IMR-90 (cell line): ENCODE measurements around the gene MEGF8. TPM values are rescaled to one million over a fixed set of nuclear protein-coding genes. Genes with fewer than 3 reads are reported as not detected.

Source experiments
- ATAC-seq: fragments of 200-7000 bp; cut with Tn5 transposase; 2 replicates; pipeline ENCODE4 v1.9.1; 2020; ENCODE audit warnings: low read depth, mild to moderate bottlenecking, moderate library complexity
- BruUV-seq: library from RNA; stranded (reverse); fragments of 400-500 nt; replicated peaks from 2 replicates; lab custom pipeline; 2021; lab: Mats Ljungman, UMichigan
- CTCF ChIA-PET: fragments of 300-600 bp; formaldehyde crosslinking; extraction: SDS; loops from one replicate; lab custom pipeline; 2021; ENCODE audit warnings: antibody characterized with exemption; lab: Yijun Ruan, JAX
- POLR2A ChIA-PET: fragments of 300-600 bp; sonication (Branson Sonifier 250); formaldehyde crosslinking; loops from one replicate; lab custom pipeline; 2022; ENCODE audit warnings: antibody characterized with exemption; ENCODE audit not compliant: unreplicated experiment; lab: Charles Lee
- DNase-seq: peaks from one replicate; pipeline ENCODE4 v3.0.0; 2013
- H2AFZ ChIP-seq: replicated peaks from 2 replicates; pipeline ENCODE3; 2013; ENCODE audit warnings: low read length, mild to moderate bottlenecking; ENCODE audit not compliant: poor library complexity
- H2AK5ac ChIP-seq: 2 replicates; pipeline ENCODE4 v1.6.1; 2013; ENCODE audit warnings: low read depth, low read length, inconsistent platforms
- H2AK9ac ChIP-seq: replicated peaks from 2 replicates; pipeline ENCODE3; 2013; ENCODE audit warnings: mild to moderate bottlenecking, low read depth, low read length, moderate library complexity; ENCODE audit not compliant: poor library complexity
- H2BK120ac ChIP-seq: 2 replicates; pipeline ENCODE4 v1.6.1; 2013; ENCODE audit warnings: low read depth, low read length, inconsistent platforms
- H2BK15ac ChIP-seq: 3 replicates; pipeline ENCODE4 v1.6.1; 2013; ENCODE audit warnings: low read depth, low read length, inconsistent platforms
- H2BK20ac ChIP-seq: 2 replicates; pipeline ENCODE4 v1.6.1; 2013; ENCODE audit warnings: low read depth, mild to moderate bottlenecking, inconsistent platforms, low read length, moderate library complexity
- H2BK5ac ChIP-seq: 2 replicates; pipeline ENCODE4 v1.6.1; 2013; ENCODE audit warnings: mild to moderate bottlenecking, low read depth, low read length, inconsistent platforms; ENCODE audit not compliant: poor library complexity, severe bottlenecking
- H3K14ac ChIP-seq: replicated peaks from 2 replicates; pipeline ENCODE4 v1.6.1; 2013; ENCODE audit warnings: low read depth, low read length, inconsistent platforms
- H3K18ac ChIP-seq: 2 replicates; pipeline ENCODE4 v1.6.1; 2013; ENCODE audit warnings: low read depth, low read length, control low read depth
- H3K23ac ChIP-seq: 2 replicates; pipeline ENCODE4 v1.6.1; 2013; ENCODE audit warnings: low read depth, low read length, inconsistent platforms
- H3K27ac ChIP-seq: 2 replicates; pipeline ENCODE4 v1.5.1; 2013; ENCODE audit warnings: mild to moderate bottlenecking, control low read depth, low read length; ENCODE audit not compliant: insufficient read depth
- H3K27me3 ChIP-seq: 2 replicates; pipeline ENCODE4 v1.6.1; 2013; ENCODE audit warnings: low read length; ENCODE audit not compliant: control insufficient read depth, insufficient read depth
- H3K36me3 ChIP-seq: 2 replicates; pipeline ENCODE4 v1.6.1; 2013; ENCODE audit warnings: low read length, mixed read lengths; ENCODE audit not compliant: control insufficient read depth, insufficient read depth
- H3K4ac ChIP-seq: 2 replicates; pipeline ENCODE4 v1.6.1; 2013; ENCODE audit warnings: low read depth, low read length, inconsistent platforms
- H3K4me1 ChIP-seq: 2 replicates; pipeline ENCODE4 v1.6.1; 2013; ENCODE audit warnings: low read length, mixed read lengths; ENCODE audit not compliant: control insufficient read depth, insufficient read depth
- H3K4me2 ChIP-seq: 2 replicates; pipeline ENCODE4 v1.6.1; 2013; ENCODE audit warnings: low read depth, mild to moderate bottlenecking, control low read depth, low read length, moderate library complexity
- H3K4me3 ChIP-seq: 2 replicates; pipeline ENCODE4 v1.5.1; 2013; ENCODE audit warnings: low read depth, mild to moderate bottlenecking, control low read depth, low read length, moderate library complexity; ENCODE audit not compliant: insufficient read depth
- H3K56ac ChIP-seq: 2 replicates; pipeline ENCODE4 v1.6.1; 2013; ENCODE audit warnings: low read length, inconsistent platforms; ENCODE audit not compliant: insufficient read depth; ENCODE audit errors: extremely low read depth
- H3K79me1 ChIP-seq, 2 experiments: 2 replicates each; pipeline ENCODE4 v1.6.1; 2013; ENCODE audit warnings: low read length in 2 of 2, inconsistent platforms in 1 of 2, low read depth in 1 of 2
- H3K9ac ChIP-seq: 2 replicates; pipeline ENCODE4 v1.6.1; 2013; ENCODE audit warnings: low read depth, low read length, control low read depth
- H3K9me1 ChIP-seq: 2 replicates; pipeline ENCODE4 v1.6.1; 2013; ENCODE audit warnings: low read length, inconsistent platforms; ENCODE audit not compliant: insufficient read depth
- H3K9me3 ChIP-seq: 2 replicates; pipeline ENCODE4 v1.6.1; 2013; ENCODE audit warnings: low read length; ENCODE audit not compliant: control insufficient read depth, insufficient read depth
- H4K20me1 ChIP-seq: 2 replicates; pipeline ENCODE4 v1.6.1; 2013; ENCODE audit warnings: low read length, inconsistent platforms; ENCODE audit not compliant: insufficient read depth
- H4K5ac ChIP-seq: 2 replicates; pipeline ENCODE4 v1.6.1; 2013; ENCODE audit warnings: mild to moderate bottlenecking, low read depth, low read length, control low read depth
- H4K8ac ChIP-seq, 2 experiments: 2 replicates each; pipeline ENCODE4 v1.6.1; 2013; ENCODE audit warnings: low read depth in 2 of 2, low read length in 2 of 2, control low read depth in 1 of 2, inconsistent platforms in 1 of 2
- H4K91ac ChIP-seq: 2 replicates; pipeline ENCODE4 v1.6.1; 2013; ENCODE audit warnings: low read depth, low read length, inconsistent platforms; ENCODE audit not compliant: insufficient read depth
- BHLHE40 ChIP-seq: fragments of 150-350 bp; IDR thresholded peaks from 2 replicates; pipeline ENCODE4 v1.6.1; 2016; ENCODE audit warnings: mild to moderate bottlenecking, low read depth, low read length
- CHD1 ChIP-seq: IDR thresholded peaks from 2 replicates; pipeline ENCODE4 v1.6.1; 2012; ENCODE audit warnings: low read depth, low read length, improper control_type of control experiment
- CTCF ChIP-seq: conservative IDR thresholded peaks from 2 replicates; pipeline ENCODE4 v1.5.1; 2012; ENCODE audit warnings: mild to moderate bottlenecking, low read depth, low read length, improper control_type of control experiment
- FOS ChIP-seq: fragments of 150-350 bp; IDR thresholded peaks from 2 replicates; pipeline ENCODE4 v1.6.1; 2016; ENCODE audit warnings: low read depth, low read length
- MAZ ChIP-seq: IDR thresholded peaks from 2 replicates; pipeline ENCODE4 v1.6.1; 2012; ENCODE audit warnings: low read depth, mild to moderate bottlenecking, low read length, improper control_type of control experiment, moderate library complexity, borderline replicate concordance
- NFE2L2 ChIP-seq: fragments of 150-350 bp; IDR thresholded peaks from 2 replicates; pipeline ENCODE4 v1.6.1; 2016; ENCODE audit warnings: low read depth, mild to moderate bottlenecking, low read length
- RFX5 ChIP-seq: IDR thresholded peaks from 2 replicates; pipeline ENCODE4 v1.8.0; 2012; ENCODE audit warnings: low read depth, mild to moderate bottlenecking, low read length, moderate library complexity
- SMC3 ChIP-seq: fragments of 150-350 bp; IDR thresholded peaks from 2 replicates; pipeline ENCODE4 v1.6.1; 2016; ENCODE audit warnings: low read depth, mild to moderate bottlenecking, antibody characterized with exemption, low read length, moderate library complexity
- WGBS, 2 experiments: methylation state at CpG; one replicate each; pipeline versions ENCODE4 v1.1.5 to v1.1.7; 2013; ENCODE audit warnings: missing lambda C conversion rate in 2 of 2; ENCODE audit not compliant: insufficient read length in 1 of 2; ENCODE audit errors: extremely low coverage in 2 of 2; 5-methylcytosine and 5-hydroxymethylcytosine counted together
- dilution Hi-C: fragments of 300-500 bp; cut with HindIII; formaldehyde crosslinking; loops from one replicate; pipeline ENCODE4 v1.14.3; 2018; ENCODE audit warnings: low sequenced_read_pairs; ENCODE audit not compliant: unreplicated experiment
- in situ Hi-C: fragments of 300-500 bp; cut with MboI; formaldehyde crosslinking; loops from 3 replicates; pipeline ENCODE4 v1.14.3; 2019; ENCODE audit warnings: low sequenced_read_pairs, inconsistent platforms, mixed read lengths
- intact Hi-C: fragments of 100-400 bp; cut with micrococcal nuclease; formaldehyde crosslinking; loops from 2 replicates; pipeline ENCODE4 v1.10.0; 2022
- polyA plus RNA-seq, 3 experiments: library from polyadenylated mRNA; depleted of rRNA; stranded (reverse); fragments of >200 nt; gene quantifications; 2 replicates each; pipeline ENCODE4 v1.2.3, GENCODE V29; 2012; ENCODE audit warnings: low replicate concordance in 1 of 3
- total RNA-seq: library from RNA; depleted of rRNA; stranded (reverse); fragments of >200 nt; gene quantifications from 2 replicates; pipeline ENCODE4 v1.2.3, GENCODE V29; 2012

MEGF8 gene
- total and polyA plus RNA-seq, 2 of the 4 experiments (the other 2 are of a cell fraction), result 2.3 to 12.5 TPM

- H3K4ac ChIP-seq, result no peak overlapping the region
- in situ Hi-C loops (no loop called here), intact Hi-C loops (no loop called here), dilution Hi-C loops (no loop called here)
- H3K9me3 ChIP-seq, result no peaks in the 10 kb centered on the region
- POLR2A ChIA-PET, result no interaction called here
- H2AK5ac ChIP-seq, result no peak overlapping the region
- H2BK20ac ChIP-seq, result no peak overlapping the region
- H2AK9ac ChIP-seq, result no peak overlapping the region
- H3K27ac ChIP-seq, result no peak overlapping the region
- no peak overlapping the region for H4K91ac ChIP-seq
- H3K4me2 ChIP-seq, result no peak overlapping the region
- H4K20me1 ChIP-seq, result peaks cover 23% of the 10 kb centered on the region
- H4K5ac ChIP-seq, result no peak overlapping the region
- H3K18ac ChIP-seq, result no peak overlapping the region
- H2BK5ac ChIP-seq, result no peak overlapping the region
- no peak overlapping the region for H2AFZ ChIP-seq
- H3K56ac ChIP-seq, result no peak overlapping the region
- H3K9ac ChIP-seq, result no peak overlapping the region; the same call in 1 of the 2 replicates
- no TSS peak for BruUV-seq
- CTCF ChIA-PET, result interaction anchor here (0.6 kb wide), 1 partner anchor 222 kb away, joined by 3 read pairs; no protein-coding TSS in a partner anchor
- H3K4me3 ChIP-seq, result no peak overlapping the region
- no peak overlapping the region for H3K14ac ChIP-seq
- 60% methylated on average over 1 of the region's 2 CpGs; no CpG with 5 or more reads in 1 of the 2 experiments for WGBS, 2 experiments
- H3K27me3 ChIP-seq, result no peaks in the 10 kb centered on the region
- no peak for DNase-seq
- peaks cover 4% of the 10 kb centered on the region for H3K4me1 ChIP-seq
- H2BK15ac ChIP-seq, result no peak overlapping the region
- H3K9me1 ChIP-seq, result peaks cover 5% of the 10 kb centered on the region; the same call in 1 of the 2 replicates
- H4K8ac ChIP-seq, result no peak overlapping the region
- H3K36me3 ChIP-seq, result peaks cover 6% of the 10 kb centered on the region; the same call in 1 of the 2 replicates
- H2BK120ac ChIP-seq, result no peak overlapping the region
- no peak overlapping the region for H3K23ac ChIP-seq
- peaks cover 16 to 63% of the 10 kb centered on the region in 2 experiments for H3K79me1 ChIP-seq
- TF ChIP-seq FOS (no peak), BHLHE40 (no peak), CTCF (no peak), RFX5 (no peak), SMC3 (no peak), NFE2L2 (no peak), CHD1 (no peak), MAZ (no peak)
- ATAC-seq, result no peak
These were observed 4.8 kb downstream of the MEGF8 start for GRCh38 chr19:42330241-42330711.
